Germinal center (tissue), 1 donor: ENCODE results near the gene BET1.

Source experiments
- DNase-seq: peaks from one replicate; pipeline ENCODE4 v3.0.0; 2012; ENCODE audit warnings: mixed read lengths, low spot score

BET1 gene

GRCh38 chr7:93957767-93958166, 46.4 kb downstream of the BET1 start:
- no peak for DNase-seq

- DNase-seq = no peak
Observed at GRCh38 chr7:93955304-93955703, 48.9 kb downstream of the BET1 start.

GRCh38 chr7:93949423-93949822, 54.7 kb downstream of the BET1 start:
- no peak for DNase-seq

- no peak for DNase-seq
Observed at GRCh38 chr7:93948873-93949272, 55.3 kb downstream of the BET1 start.

GRCh38 chr7:93948106-93948505, 56.0 kb downstream of the BET1 start:
- no peak for DNase-seq

GRCh38 chr7:93945756-93946535, 58.2 kb downstream of the BET1 start:
- DNase-seq = no peak

- no peak for DNase-seq
Observed at GRCh38 chr7:93945083-93945482, 59.1 kb downstream of the BET1 start.

GRCh38 chr7:93944673-93945072, 59.5 kb downstream of the BET1 start:
- DNase-seq = no peak

- DNase-seq = no peak
Observed at GRCh38 chr7:93943816-93944540, 60.2 kb downstream of the BET1 start.
